AG08396 (cell line): ENCODE results near the gene UBE2R2.
"Not testable (repeated sequence)": the region's sequence is repeated elsewhere in the genome, so short reads cannot be mapped to it uniquely, and the experiment has no call there.

Source experiments
- DNase-seq: peaks from one replicate; pipeline ENCODE4 v3.0.0; 2012; ENCODE audit warnings: low spot score, mixed read lengths

The UBE2R2 gene

GRCh38 chr9:33799928-33800704 is 16.8 kb upstream of the UBE2R2 start:
- no peak for DNase-seq

DNA sequence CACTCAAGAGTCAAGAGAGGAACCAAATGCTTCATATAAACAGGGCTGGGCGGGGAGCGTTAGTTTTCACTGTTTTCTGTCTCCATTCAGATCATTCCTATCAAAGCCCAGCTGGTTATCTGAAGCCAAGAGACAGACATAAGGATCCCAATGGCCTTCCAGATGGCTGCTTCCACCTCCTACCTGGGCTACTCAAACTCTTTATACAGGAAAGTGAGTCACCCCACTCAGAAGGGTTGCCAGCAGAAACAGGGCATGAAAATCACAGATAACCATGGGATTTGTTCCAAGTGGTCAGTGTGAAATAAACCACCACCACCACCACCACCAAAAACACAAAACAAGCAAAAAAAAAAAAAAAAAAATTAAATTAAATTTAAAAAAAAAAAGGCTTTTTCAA is 16.1 kb upstream of the UBE2R2 start:
- no peak for DNase-seq

GRCh38 chr9:33801943-33802500 is 14.9 kb upstream of the UBE2R2 start:
- not testable (repeated sequence) for DNase-seq

DNA sequence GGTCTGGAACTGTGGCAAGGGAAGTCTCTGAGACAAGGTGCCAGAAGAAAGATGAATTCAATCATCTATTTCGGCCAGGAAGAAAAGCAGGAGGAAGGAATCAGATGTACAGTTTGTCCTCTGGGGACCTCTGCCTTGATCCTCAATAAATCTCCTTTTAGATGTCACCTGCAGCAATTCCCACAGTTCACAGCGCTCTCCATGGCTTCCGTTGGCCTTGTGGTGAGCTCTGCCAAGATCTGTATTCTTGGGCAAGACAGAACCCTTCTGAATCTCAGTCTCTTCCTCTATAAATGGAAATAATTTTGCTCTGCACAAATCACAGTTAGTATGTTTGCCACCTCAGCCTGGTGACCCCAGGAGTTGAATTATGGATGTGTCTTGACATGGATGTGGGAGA is 12.8 kb upstream of the UBE2R2 start:
- DNase-seq = not testable (repeated sequence)

GRCh38 chr9:33807156-33807555 is 9.8 kb upstream of the UBE2R2 start:
- not testable (repeated sequence) for DNase-seq

DNA sequence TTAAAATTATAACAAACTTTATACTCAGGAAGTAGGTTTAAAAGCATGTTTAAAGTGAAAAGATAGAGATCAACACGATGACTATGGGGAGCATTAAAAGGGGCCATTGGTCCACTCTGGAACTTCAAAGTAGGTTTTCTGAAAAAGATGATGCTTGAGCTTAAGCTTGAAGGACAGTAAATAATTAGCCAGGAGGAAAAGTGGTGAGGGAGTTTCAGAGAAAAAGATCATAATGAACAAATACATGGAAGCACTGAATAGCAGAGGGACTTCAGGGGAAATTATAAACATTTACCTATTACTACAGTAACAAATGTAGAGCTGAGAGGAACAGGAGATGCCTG is 8.0 kb upstream of the UBE2R2 start:
- not testable (repeated sequence) for DNase-seq

- DNase-seq = no peak
These were observed 7.5 kb upstream of the UBE2R2 start for GRCh38 chr9:33809506-33809905.

GRCh38 chr9:33813712-33814641 is 3.0 kb upstream of the UBE2R2 start:
- DNase-seq = peak; percentile 66

- no peak for DNase-seq
These were observed 1.2 kb upstream of the UBE2R2 start for GRCh38 chr9:33815781-33816180.

- DNase-seq = peak; percentile 66
These were observed 587 bp downstream of the UBE2R2 start for GRCh38 chr9:33817327-33818166.

GRCh38 chr9:33818167-33818846 is 1.3 kb downstream of the UBE2R2 start:
- DNase-seq = no peak

- peak; percentile 47 for DNase-seq
These were observed 2.0 kb downstream of the UBE2R2 start for GRCh38 chr9:33818847-33819500.

DNA sequence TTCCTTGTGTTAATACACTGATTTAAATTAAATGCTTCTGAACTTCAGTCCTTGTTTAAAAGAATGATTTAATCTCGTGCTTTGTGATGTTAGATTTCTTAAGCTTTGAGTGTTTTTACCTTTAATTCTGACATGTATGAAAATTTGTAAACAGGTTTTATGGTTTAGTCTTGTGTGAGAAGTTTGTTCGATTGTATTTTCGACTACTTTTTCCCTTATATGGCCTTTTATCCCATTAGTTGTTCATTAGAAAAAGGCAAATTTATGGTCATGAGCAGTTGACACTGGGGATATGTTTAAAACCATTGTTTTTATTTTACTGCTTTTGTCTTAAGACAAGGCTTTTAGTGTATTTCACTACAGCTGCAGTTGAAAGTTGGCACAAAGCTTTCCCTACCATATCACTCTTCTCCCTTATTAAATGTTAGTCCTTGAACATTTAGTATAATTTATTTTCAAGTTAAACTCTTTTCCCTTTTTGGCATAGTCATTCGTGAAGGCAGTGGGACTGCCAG is 3.3 kb downstream of the UBE2R2 start:
- no peak for DNase-seq

GRCh38 chr9:33823801-33824200 is 6.8 kb downstream of the UBE2R2 start:
- DNase-seq = no peak

DNA sequence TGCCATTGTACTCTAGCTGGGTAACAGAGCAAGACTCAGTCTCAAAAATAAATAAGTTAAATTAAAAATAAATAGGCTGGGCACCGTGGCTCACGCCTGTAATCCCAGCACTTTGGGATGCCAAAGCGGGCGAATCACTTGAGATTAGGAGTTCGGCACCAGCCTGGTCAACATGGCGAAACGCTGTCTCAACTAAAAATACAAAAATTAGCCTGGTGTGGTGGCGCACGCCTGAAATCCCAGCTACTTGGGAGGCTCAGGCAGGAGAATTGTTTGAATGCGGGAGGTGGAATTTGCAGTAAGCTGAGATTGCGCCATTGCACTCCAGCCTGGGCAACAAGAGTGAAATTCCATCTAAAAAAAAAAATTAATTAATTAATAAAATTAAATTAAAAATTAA is 10.3 kb downstream of the UBE2R2 start:
- not testable (repeated sequence) for DNase-seq

DNA sequence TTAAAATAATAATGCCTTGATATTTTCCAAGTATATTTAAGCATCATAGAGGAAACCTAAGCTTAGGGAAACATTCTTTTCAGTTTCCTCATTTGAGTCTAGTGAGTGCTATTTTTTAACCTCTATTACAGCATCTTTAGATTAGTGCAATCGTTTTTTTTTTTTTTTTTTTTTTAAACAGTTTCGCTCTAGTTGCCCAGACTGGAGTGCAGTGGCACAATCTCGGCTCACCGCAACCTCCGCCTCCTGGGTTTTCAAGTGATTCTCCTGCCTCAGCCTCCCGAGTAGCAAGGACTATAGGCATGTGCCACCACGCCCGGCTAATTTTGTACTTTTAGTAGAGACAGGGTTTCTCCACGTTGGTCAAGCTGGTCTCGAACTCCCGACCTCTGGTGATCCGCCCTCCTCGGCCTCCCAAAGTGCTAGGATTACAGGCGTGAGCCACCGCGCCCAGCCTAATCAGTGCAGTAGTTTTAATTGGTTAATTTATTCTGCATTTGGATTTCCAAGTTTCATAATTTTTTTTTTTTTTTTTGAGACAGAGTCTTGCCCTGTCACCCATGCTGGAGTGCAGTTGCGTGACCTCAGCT is 12.8 kb downstream of the UBE2R2 start:
- not testable (repeated sequence) for DNase-seq

DNA sequence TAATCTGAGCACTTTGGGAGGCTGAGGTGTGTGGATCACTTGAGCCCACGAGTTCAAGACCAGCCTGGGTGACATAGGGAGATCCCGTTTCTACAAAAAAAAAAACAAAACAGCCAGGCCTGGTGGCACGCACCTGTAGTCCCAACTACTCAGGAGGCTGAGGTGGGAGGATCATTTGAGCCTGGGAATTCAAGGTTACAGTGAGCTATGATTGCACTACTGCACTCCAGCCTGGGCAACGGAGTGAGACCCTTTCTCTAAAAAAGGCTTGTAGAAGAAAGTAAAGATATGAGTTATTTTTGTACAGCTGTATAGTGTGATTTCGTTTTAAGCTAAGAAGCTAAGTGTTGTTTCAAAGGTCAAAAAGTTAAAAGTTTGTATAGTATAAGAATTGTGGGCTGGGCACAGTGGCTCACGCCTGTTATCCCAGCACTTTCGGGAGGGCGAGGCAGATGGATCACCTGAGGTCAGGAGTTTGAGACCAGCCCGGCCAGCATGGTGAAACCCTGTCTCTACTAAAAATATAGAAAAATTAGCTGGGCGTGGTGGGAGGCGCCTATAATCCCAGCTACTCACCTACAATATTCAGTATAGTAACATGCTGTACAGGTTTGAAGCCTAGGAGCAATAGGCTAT is 18.8 kb downstream of the UBE2R2 start:
- no peak for DNase-seq

DNA sequence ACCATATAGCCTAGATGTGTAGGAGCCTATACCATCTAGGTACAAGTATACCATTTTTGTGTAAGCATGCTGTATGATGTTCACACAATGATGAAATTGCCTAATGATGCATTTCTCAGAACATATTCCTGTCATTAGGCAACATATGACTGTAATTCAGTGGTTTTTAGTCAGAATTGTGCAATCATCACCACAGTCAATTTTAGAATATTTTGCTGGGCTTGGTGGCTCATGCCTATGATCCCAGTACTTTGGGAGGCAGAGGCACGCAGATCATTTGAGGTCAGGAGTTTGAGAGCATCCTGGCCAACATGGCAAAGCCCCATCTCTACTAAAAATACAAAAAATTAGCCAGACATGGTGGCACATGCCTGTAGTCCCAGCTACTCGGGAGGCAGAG is 19.3 kb downstream of the UBE2R2 start:
- DNase-seq = peak; percentile 21

DNA sequence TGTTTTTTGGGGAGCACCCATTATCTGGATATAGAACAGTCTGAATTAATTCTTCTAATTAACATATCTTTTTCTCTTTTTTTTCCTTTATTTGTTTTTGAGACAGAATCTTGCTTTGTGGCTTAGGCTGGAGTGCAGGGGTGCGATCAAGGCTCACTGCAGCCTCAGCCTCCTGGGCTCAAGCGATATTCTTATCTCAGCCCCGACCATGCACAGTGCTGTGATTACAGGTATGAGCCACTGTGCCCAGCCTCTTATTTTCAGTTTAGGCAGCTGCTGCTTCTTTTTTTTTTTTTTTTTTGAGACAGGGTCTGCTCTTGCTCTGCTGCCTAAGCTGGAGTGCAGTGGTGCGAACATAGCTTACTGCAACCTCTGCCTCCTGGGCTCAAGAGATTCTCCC is 20.2 kb downstream of the UBE2R2 start:
- no peak for DNase-seq

GRCh38 chr9:33840381-33840780 is 23.4 kb downstream of the UBE2R2 start:
- DNase-seq = no peak
